ENCODE results near the gene NOX5.

NOX5 gene

GRCh38 chr15:68991723-68992122 is 22.8 kb upstream of the NOX5 start:
- no peak for DNase-seq

- no peak for DNase-seq
Measured at GRCh38 chr15:68992696-68993095, 21.8 kb upstream of the NOX5 start.

GRCh38 chr15:68993276-68993675 is 21.2 kb upstream of the NOX5 start:
- DNase-seq, result no peak

- no peak for DNase-seq
Measured at GRCh38 chr15:68994149-68994548, 20.3 kb upstream of the NOX5 start.

GRCh38 chr15:68994981-68995761 is 19.3 kb upstream of the NOX5 start:
- no peak for DNase-seq

GRCh38 chr15:68997050-68997449 is 17.4 kb upstream of the NOX5 start:
- DNase-seq, result no peak

- no peak for DNase-seq
Measured at GRCh38 chr15:68997930-68998777, 16.3 kb upstream of the NOX5 start.

- no peak for DNase-seq
Measured at GRCh38 chr15:68999091-68999490, 15.4 kb upstream of the NOX5 start.

- no peak for DNase-seq
Measured at GRCh38 chr15:69000091-69000490, 14.4 kb upstream of the NOX5 start.

- DNase-seq, result no peak
Measured at GRCh38 chr15:69000725-69001503, 13.6 kb upstream of the NOX5 start.

- DNase-seq, result no peak
Measured at GRCh38 chr15:69002783-69003182, 11.7 kb upstream of the NOX5 start.

- no peak for DNase-seq
Measured at GRCh38 chr15:69004011-69004410, 10.5 kb upstream of the NOX5 start.

- DNase-seq, result no peak
Measured at GRCh38 chr15:69008056-69008455, 6.4 kb upstream of the NOX5 start.

- no peak for DNase-seq
Measured at GRCh38 chr15:69009341-69009740, 5.2 kb upstream of the NOX5 start.

GRCh38 chr15:69011641-69012040 is 2.9 kb upstream of the NOX5 start:
- DNase-seq, result no peak

- no peak for DNase-seq
Measured at GRCh38 chr15:69012761-69013364, 1.6 kb upstream of the NOX5 start.

- no peak for DNase-seq
Measured at GRCh38 chr15:69013726-69014406, 629 bp upstream of the NOX5 start.

- no peak for DNase-seq
Measured at GRCh38 chr15:69015591-69015990, 1.1 kb downstream of the NOX5 start.

GRCh38 chr15:69016021-69016595 is 1.6 kb downstream of the NOX5 start:
- DNase-seq, result no peak

GRCh38 chr15:69017978-69018377 is 3.5 kb downstream of the NOX5 start:
- no peak for DNase-seq

- DNase-seq, result no peak
Measured at GRCh38 chr15:69018951-69019350, 4.5 kb downstream of the NOX5 start.

- DNase-seq, result no peak
Measured at GRCh38 chr15:69021895-69022294, 7.4 kb downstream of the NOX5 start.
